HEK293T (cell line): Measurements from ENCODE around the gene SNAP29.

ENCODE experiments used
- ARNT ChIP-seq: fragments of 450-650 bp; IDR thresholded peaks from 2 replicates; pipeline ENCODE4 v1.6.1; 2017; ENCODE audit warnings: mild to moderate bottlenecking
- BHLHE40 ChIP-seq: fragments of 450-650 bp; IDR thresholded peaks from 2 replicates; pipeline ENCODE4 v1.6.1; 2016; ENCODE audit warnings: mild to moderate bottlenecking, moderate library complexity, borderline replicate concordance
- FOXK2 ChIP-seq: fragments of 450-650 bp; IDR thresholded peaks from 2 replicates; pipeline ENCODE4 v1.6.1; 2016; ENCODE audit warnings: mild to moderate bottlenecking
- FOXM1 ChIP-seq: fragments of 450-650 bp; IDR thresholded peaks from 2 replicates; pipeline ENCODE4 v1.6.1; 2017; ENCODE audit warnings: mild to moderate bottlenecking, borderline replicate concordance
- LEF1 ChIP-seq: fragments of 450-650 bp; IDR thresholded peaks from 2 replicates; pipeline ENCODE4 v1.6.1; 2017; ENCODE audit warnings: mild to moderate bottlenecking, borderline replicate concordance
- NFRKB ChIP-seq: fragments of 450-650 bp; IDR thresholded peaks from 2 replicates; pipeline ENCODE4 v1.6.1; 2016; ENCODE audit warnings: mild to moderate bottlenecking, moderate library complexity
- SP1 ChIP-seq: fragments of 450-650 bp; IDR thresholded peaks from 2 replicates; pipeline ENCODE4 v1.6.1; 2017

DNA sequence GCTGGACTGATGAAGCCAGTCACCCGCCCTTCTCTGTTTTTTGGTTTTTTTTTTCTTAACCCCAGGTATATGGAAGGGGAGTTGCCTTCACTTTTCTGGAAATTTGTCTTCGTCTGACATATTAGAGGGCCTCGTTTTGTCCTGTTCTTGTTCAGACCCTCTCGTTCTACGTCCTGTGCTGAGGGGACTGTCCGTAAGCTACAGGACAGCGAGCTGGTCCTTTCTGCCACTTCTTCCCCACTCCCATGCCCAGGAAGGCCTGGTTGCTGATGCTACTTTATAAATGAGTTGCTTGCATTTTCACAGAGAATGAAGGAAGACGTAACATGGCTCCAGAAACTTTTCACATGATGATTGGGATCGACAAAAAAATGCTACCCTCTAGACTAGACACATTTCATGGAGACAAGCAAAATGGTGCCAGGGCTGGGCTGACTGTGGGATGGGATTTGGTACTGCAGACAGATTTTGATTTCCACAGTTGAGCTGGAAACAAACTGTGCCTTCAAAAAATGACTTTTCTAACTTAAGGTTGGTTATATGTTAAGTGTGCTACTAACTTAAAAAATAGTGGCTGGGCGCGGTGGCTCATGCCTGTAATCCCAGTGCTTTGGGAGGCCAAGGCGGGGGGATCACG lies 31.2 kb downstream of the SNAP29 start:
- no peak for TF ChIP-seq FOXM1
- TF ChIP-seq BHLHE40 = no peak
- TF ChIP-seq NFRKB = no peak
- TF ChIP-seq SP1 = no peak
- TF ChIP-seq LEF1 = no peak
- TF ChIP-seq ARNT = no peak
- no peak for TF ChIP-seq FOXK2
